Vagina (tissue), 2 donors: ENCODE data around the gene LRRC43. TPM values are rescaled to one million over a fixed set of nuclear protein-coding genes. Genes with fewer than 3 reads are reported as not detected.

Experiments used
- DNase-seq, 2 donors: peaks; one replicate each; pipeline ENCODE4 v3.0.0-alpha.2; 2017; ENCODE audit errors: extremely low spot score in 2 of 2
- H3K27ac ChIP-seq: fragments of 200-600 bp; sonication (generic); one replicate; pipeline ENCODE4 v1.5.1; 2019
- H3K27me3 ChIP-seq: fragments of 200-600 bp; sonication (generic); one replicate; pipeline ENCODE4 v1.5.1; 2019
- H3K36me3 ChIP-seq, 2 donors: fragments of 200-600 bp; sonication (generic); one replicate each; pipeline ENCODE4 v1.5.1; 2017 to 2019
- H3K4me1 ChIP-seq: fragments of 200-600 bp; sonication (generic); one replicate; pipeline ENCODE4 v1.5.1; 2019
- H3K4me3 ChIP-seq, 2 donors: fragments of 200-600 bp; sonication (generic); 1 replicate in 1 of 2; 2 replicates in 1 of 2; pipeline ENCODE4 v1.5.1; 2016 to 2019
- H3K9me3 ChIP-seq: fragments of 200-600 bp; sonication (generic); one replicate; pipeline ENCODE4 v1.5.1; 2019
- POLR2A ChIP-seq, 2 donors: fragments of 450-650 bp; IDR thresholded peaks; one replicate each; pipeline ENCODE4 v1.6.1; 2017; ENCODE audit warnings: antibody characterized with exemption in 2 of 2, mild to moderate bottlenecking in 2 of 2, moderate library complexity in 2 of 2
- POLR2AphosphoS5 ChIP-seq, 2 donors: sonication (generic); formaldehyde crosslinking; IDR thresholded peaks; one replicate each; pipeline ENCODE4 v1.9.0; 2017; ENCODE audit warnings: antibody characterized with exemption in 2 of 2, mild to moderate bottlenecking in 2 of 2, low read depth in 1 of 2; ENCODE audit not compliant: insufficient read depth in 1 of 2
- intact Hi-C: fragments of 100-400 bp; cut with DNase I; formaldehyde crosslinking; loops from one replicate; pipeline ENCODE4 v1.15.1; 2023
- small RNA-seq: library from RNA; depleted of rRNA; stranded (forward); fragments of <200 nt; gene quantifications from one replicate; pipeline ENCODE3, GENCODE V24; 2016
- total RNA-seq: library from RNA; depleted of rRNA; stranded (reverse); fragments of >200 nt; gene quantifications from one replicate; pipeline ENCODE4 v1.2.3, GENCODE V29; 2016
- TF ChIP-seq, protein P1 (sequence below), 3 experiments: fragments of 450-650 bp in 2 of 3; fragments of 200-600 bp in 1 of 3; sonication (generic) in 1 of 3; IDR thresholded peaks; one replicate each; pipeline ENCODE4 v1.5.1; 2017 to 2019; ENCODE audit warnings: antibody characterized with exemption in 3 of 3, mild to moderate bottlenecking in 2 of 3, moderate library complexity in 2 of 3

LRRC43 gene
- total RNA-seq, 1 donor from 2014 or later: not detected

- DNase-seq: no peak
- intact Hi-C loops: no loop called here
- Histone ChIP-seq H3K4me1 (no peaks in the 10 kb centered on the region), H3K36me3 (peaks cover 0 to 26% of the 10 kb centered on the region in 2 donors), H3K4me3 (no peak overlapping the region), H3K9me3 (no peaks in the 10 kb centered on the region), H3K27ac (no peak overlapping the region), H3K27me3 (no peaks in the 10 kb centered on the region)
- TF ChIP-seq, protein P1, sequence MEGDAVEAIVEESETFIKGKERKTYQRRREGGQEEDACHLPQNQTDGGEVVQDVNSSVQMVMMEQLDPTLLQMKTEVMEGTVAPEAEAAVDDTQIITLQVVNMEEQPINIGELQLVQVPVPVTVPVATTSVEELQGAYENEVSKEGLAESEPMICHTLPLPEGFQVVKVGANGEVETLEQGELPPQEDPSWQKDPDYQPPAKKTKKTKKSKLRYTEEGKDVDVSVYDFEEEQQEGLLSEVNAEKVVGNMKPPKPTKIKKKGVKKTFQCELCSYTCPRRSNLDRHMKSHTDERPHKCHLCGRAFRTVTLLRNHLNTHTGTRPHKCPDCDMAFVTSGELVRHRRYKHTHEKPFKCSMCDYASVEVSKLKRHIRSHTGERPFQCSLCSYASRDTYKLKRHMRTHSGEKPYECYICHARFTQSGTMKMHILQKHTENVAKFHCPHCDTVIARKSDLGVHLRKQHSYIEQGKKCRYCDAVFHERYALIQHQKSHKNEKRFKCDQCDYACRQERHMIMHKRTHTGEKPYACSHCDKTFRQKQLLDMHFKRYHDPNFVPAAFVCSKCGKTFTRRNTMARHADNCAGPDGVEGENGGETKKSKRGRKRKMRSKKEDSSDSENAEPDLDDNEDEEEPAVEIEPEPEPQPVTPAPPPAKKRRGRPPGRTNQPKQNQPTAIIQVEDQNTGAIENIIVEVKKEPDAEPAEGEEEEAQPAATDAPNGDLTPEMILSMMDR (IDR thresholded peaks at IDR 0.05): no peak
- TF ChIP-seq POLR2A (IDR thresholded peaks at IDR 0.05) (no peak), POLR2AphosphoS5 (IDR thresholded peaks at IDR 0.05; ENCODE audit: insufficient read depth in 1 of 2, low read depth in 1 of 2) (no peak)
Measured at GRCh38 chr12:122244565-122245371, 61.8 kb downstream of the LRRC43 start.

- Histone ChIP-seq H3K9me3 (no peaks in the 10 kb centered on the region), H3K4me1 (no peaks in the 10 kb centered on the region), H3K4me3 (no peak overlapping the region), H3K27ac (no peak overlapping the region), H3K36me3 (peaks cover 0 to 34% of the 10 kb centered on the region in 2 donors), H3K27me3 (no peaks in the 10 kb centered on the region)
- intact Hi-C loops: no loop called here
- TF ChIP-seq, protein P1 (IDR thresholded peaks at IDR 0.05): no peak
- TF ChIP-seq POLR2A (IDR thresholded peaks at IDR 0.05) (no peak), POLR2AphosphoS5 (IDR thresholded peaks at IDR 0.05; ENCODE audit: insufficient read depth in 1 of 2, low read depth in 1 of 2) (no peak)
- DNase-seq: no peak
Measured at GRCh38 chr12:122245553-122245952, 62.6 kb downstream of the LRRC43 start.

- no peaks in the 10 kb centered on the region for H3K9me3 ChIP-seq
- intact Hi-C loops: no loop called here
- TF ChIP-seq POLR2A (IDR thresholded peaks at IDR 0.05) (no peak), POLR2AphosphoS5 (IDR thresholded peaks at IDR 0.05; ENCODE audit: insufficient read depth in 1 of 2, low read depth in 1 of 2) (no peak)
- TF ChIP-seq, protein P1 (IDR thresholded peaks at IDR 0.05): no peak
- peaks cover 0 to 36% of the 10 kb centered on the region in 2 donors for H3K36me3 ChIP-seq
- no peak for DNase-seq
- no peaks in the 10 kb centered on the region for H3K27me3 ChIP-seq
- H3K4me1 ChIP-seq: no peaks in the 10 kb centered on the region
- no peak overlapping the region for H3K27ac ChIP-seq
- H3K4me3 ChIP-seq: no peak overlapping the region
Measured at GRCh38 chr12:122250047-122250446, 67.1 kb downstream of the LRRC43 start.

DNA sequence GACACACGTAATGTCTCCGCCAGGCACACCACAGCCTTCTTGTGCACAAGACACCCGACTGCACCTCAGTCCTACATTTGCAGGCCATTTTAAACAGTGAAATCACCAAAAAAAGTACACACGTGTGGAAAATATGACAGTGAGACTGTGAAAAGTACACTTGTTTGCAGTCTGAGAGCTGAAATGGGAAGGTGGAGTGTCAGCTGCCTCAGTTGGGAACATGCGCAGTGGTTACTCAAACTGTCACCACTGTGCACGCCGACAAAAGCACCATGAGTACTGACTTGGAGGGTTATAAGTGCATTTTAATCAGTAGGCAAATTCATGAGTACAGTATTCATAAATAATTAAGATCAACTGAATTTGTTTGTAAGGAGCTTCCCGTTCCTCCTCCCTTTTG, 67.6 kb downstream of the LRRC43 start:
- no peaks in the 10 kb centered on the region for H3K27me3 ChIP-seq
- H3K4me3 ChIP-seq: no peak overlapping the region
- H3K27ac ChIP-seq: no peak overlapping the region
- H3K36me3 ChIP-seq: peaks cover 0 to 36% of the 10 kb centered on the region in 2 donors
- no peaks in the 10 kb centered on the region for H3K4me1 ChIP-seq
- DNase-seq: no peak
- H3K9me3 ChIP-seq: no peaks in the 10 kb centered on the region
- intact Hi-C loops: no loop called here
- TF ChIP-seq, protein P1 (IDR thresholded peaks at IDR 0.05): no peak
- no peak for TF ChIP-seq POLR2AphosphoS5 (IDR thresholded peaks at IDR 0.05; ENCODE audit: insufficient read depth in 1 of 2, low read depth in 1 of 2)

Small RNAs within 50 kb of the gene (small RNA-seq; reads per million reads assigned to genes)
- not detected for gene DIABLO

Other genes with a start within 250 kb of the LRRC43 start
- 8.1 TPM for gene BCL7A, start 161.2 kb upstream of the LRRC43 start, total RNA-seq
- gene MLXIP, start 104.4 kb upstream of the LRRC43 start, total RNA-seq: 16.9 TPM
- not detected for gene IL31, start 8.9 kb upstream of the LRRC43 start, total RNA-seq
- 2.9 TPM for gene B3GNT4, start 20.6 kb downstream of the LRRC43 start, total RNA-seq
- 47.9 TPM for gene DIABLO, start 42.9 kb downstream of the LRRC43 start, total RNA-seq
- gene VPS33A, start 83.4 kb downstream of the LRRC43 start, total RNA-seq: 11.0 TPM
- gene CLIP1, start 239.5 kb downstream of the LRRC43 start, total RNA-seq: 135 TPM